Tibial artery (tissue), 4 donors: ENCODE data around the gene ROR1.
A peak's percentile ranks its signal among the peaks of the same experiment; 100 is the strongest.

Source experiments
- DNase-seq, 2 donors: peaks; one replicate each; pipeline ENCODE4 v3.0.0-alpha.2; 2019
- H3K27ac ChIP-seq, 2 donors: fragments of 200-600 bp; sonication (generic) in 1 of 2; 1 replicate in 1 of 2; 2 replicates in 1 of 2; pipeline ENCODE4 v1.5.1; 2018 to 2019; ENCODE audit warnings: mild to moderate bottlenecking in 1 of 2
- H3K27me3 ChIP-seq, 2 donors: fragments of 200-600 bp; sonication (generic) in 1 of 2; one replicate each; pipeline versions ENCODE4 v1.5.1 to v1.6.0; 2016 to 2019
- H3K36me3 ChIP-seq, 3 donors: fragments of 200-600 bp; sonication (generic) in 2 of 3; one replicate each; pipeline ENCODE4 v1.5.1; 2016 to 2019; ENCODE audit warnings: mild to moderate bottlenecking in 2 of 3
- H3K4me1 ChIP-seq, 4 donors: fragments of 200-600 bp; sonication (generic) in 2 of 4; 1 replicate in 3 of 4; 2 replicates in 1 of 4; pipeline ENCODE4 v1.5.1; 2016 to 2019
- H3K4me3 ChIP-seq, 2 donors: fragments of 200-600 bp; sonication (generic) in 1 of 2; 1 replicate in 1 of 2; 2 replicates in 1 of 2; pipeline ENCODE4 v1.5.1; 2018 to 2019; ENCODE audit warnings: mild to moderate bottlenecking in 2 of 2
- H3K9me3 ChIP-seq, 3 donors: fragments of 200-600 bp; sonication (generic) in 1 of 3; one replicate each; pipeline ENCODE4 v1.5.1; 2016 to 2019
- CTCF ChIP-seq, 2 experiments: fragments of 200-600 bp in 1 of 2; fragments of 450-650 bp in 1 of 2; IDR thresholded peaks; one replicate each; pipeline ENCODE4 v1.5.1; 2017 to 2019; ENCODE audit warnings: antibody characterized with exemption in 2 of 2, mild to moderate bottlenecking in 1 of 2, moderate library complexity in 1 of 2
- intact Hi-C: fragments of 100-400 bp; cut with DNase I; formaldehyde crosslinking; loops from one replicate; pipeline ENCODE4 v1.15.0; 2023; ENCODE audit warnings: low total_unique reads

ROR1 gene

GRCh38 chr1:63843010-63843409 is 69.2 kb downstream of the ROR1 start:
- no peaks in the 10 kb centered on the region for H3K36me3 ChIP-seq
- no peak for DNase-seq
- H3K4me1 ChIP-seq: peaks cover 0 to 80% (median 29%) of the 10 kb centered on the region in 4 donors
- no peaks in the 10 kb centered on the region for H3K27me3 ChIP-seq
- H3K27ac ChIP-seq: no peak overlapping the region
- intact Hi-C loops: no loop called here
- H3K4me3 ChIP-seq: no peak overlapping the region
- no peaks in the 10 kb centered on the region for H3K9me3 ChIP-seq
- TF ChIP-seq CTCF (IDR thresholded peaks at IDR 0.05): no peak

- DNase-seq: no peak
Observed at GRCh38 chr1:63843884-63844283, 70.1 kb downstream of the ROR1 start.

GRCh38 chr1:63845346-63845745 is 71.5 kb downstream of the ROR1 start:
- no peaks in the 10 kb centered on the region for H3K27me3 ChIP-seq
- no peak overlapping the region for H3K27ac ChIP-seq
- no peaks in the 10 kb centered on the region for H3K9me3 ChIP-seq
- H3K4me1 ChIP-seq: peaks cover 0 to 84% (median 37%) of the 10 kb centered on the region in 4 donors
- no peak overlapping the region for H3K4me3 ChIP-seq
- DNase-seq: no peak
- no peaks in the 10 kb centered on the region for H3K36me3 ChIP-seq
- no peak for TF ChIP-seq CTCF (IDR thresholded peaks at IDR 0.05)
- intact Hi-C loops: no loop called here

More at GRCh38 chr1:63843884-63844283, 70.1 kb downstream of the ROR1 start:
- Histone ChIP-seq H3K27me3 (no peaks in the 10 kb centered on the region), H3K9me3 (no peaks in the 10 kb centered on the region), H3K4me1 (peaks cover 0 to 85% (median 29%) of the 10 kb centered on the region in 4 donors), H3K27ac (no peak overlapping the region), H3K4me3 (no peak overlapping the region), H3K36me3 (no peaks in the 10 kb centered on the region)
- intact Hi-C loops: no loop called here
- TF ChIP-seq CTCF (IDR thresholded peaks at IDR 0.05): no peak

GRCh38 chr1:63847308-63847910 is 73.6 kb downstream of the ROR1 start:
- Histone ChIP-seq H3K9me3 (no peaks in the 10 kb centered on the region), H3K4me1 (peaks cover 0 to 76% (median 32%) of the 10 kb centered on the region in 4 donors), H3K4me3 (no peak overlapping the region), H3K27me3 (no peaks in the 10 kb centered on the region), H3K36me3 (no peaks in the 10 kb centered on the region), H3K27ac (peak overlapping the region in 1 of 2 donors; percentile 2)
- DNase-seq: no peak
- no peak for TF ChIP-seq CTCF (IDR thresholded peaks at IDR 0.05)
- intact Hi-C loops: no loop called here

- no peaks in the 10 kb centered on the region for H3K9me3 ChIP-seq
- no peak overlapping the region for H3K4me3 ChIP-seq
- no peaks in the 10 kb centered on the region for H3K36me3 ChIP-seq
- no peaks in the 10 kb centered on the region for H3K27me3 ChIP-seq
- peaks cover 0 to 62% (median 24%) of the 10 kb centered on the region in 4 donors for H3K4me1 ChIP-seq
- DNase-seq: no peak
- H3K27ac ChIP-seq: no peak overlapping the region
- no peak for TF ChIP-seq CTCF (IDR thresholded peaks at IDR 0.05)
- intact Hi-C loops: no loop called here
Observed at GRCh38 chr1:63848733-63849132, 74.9 kb downstream of the ROR1 start.

DNA sequence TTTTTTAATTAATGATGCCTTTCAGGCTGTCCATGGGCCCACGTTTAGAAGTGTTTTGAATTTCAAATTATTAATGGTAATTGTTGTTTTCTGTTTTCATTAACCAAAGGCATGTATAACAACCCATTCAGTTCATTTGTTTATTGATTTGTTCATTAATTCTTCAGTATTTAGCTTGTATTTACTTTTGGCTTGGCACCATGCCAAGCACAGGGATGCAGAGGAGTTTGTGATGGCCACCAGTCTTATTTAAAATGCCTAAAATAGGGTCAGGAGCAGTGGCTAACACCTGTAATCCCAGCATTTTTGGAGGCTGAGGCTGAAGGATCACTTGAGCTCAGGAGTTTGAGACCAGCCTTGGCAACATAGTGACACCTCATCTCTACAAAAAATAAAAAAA is 75.3 kb downstream of the ROR1 start:
- intact Hi-C loops: no loop called here
- Histone ChIP-seq H3K36me3 (no peaks in the 10 kb centered on the region), H3K9me3 (no peaks in the 10 kb centered on the region), H3K4me1 (peaks cover 0 to 59% (median 22%) of the 10 kb centered on the region in 4 donors), H3K27ac (no peak overlapping the region), H3K27me3 (no peaks in the 10 kb centered on the region), H3K4me3 (no peak overlapping the region)
- no peak for DNase-seq
- TF ChIP-seq CTCF (IDR thresholded peaks at IDR 0.05): no peak
